ENCODE data around the gene TMEM221.
A peak's percentile ranks its signal among the peaks of the same experiment; 100 is the strongest.

TMEM221 gene

DNA sequence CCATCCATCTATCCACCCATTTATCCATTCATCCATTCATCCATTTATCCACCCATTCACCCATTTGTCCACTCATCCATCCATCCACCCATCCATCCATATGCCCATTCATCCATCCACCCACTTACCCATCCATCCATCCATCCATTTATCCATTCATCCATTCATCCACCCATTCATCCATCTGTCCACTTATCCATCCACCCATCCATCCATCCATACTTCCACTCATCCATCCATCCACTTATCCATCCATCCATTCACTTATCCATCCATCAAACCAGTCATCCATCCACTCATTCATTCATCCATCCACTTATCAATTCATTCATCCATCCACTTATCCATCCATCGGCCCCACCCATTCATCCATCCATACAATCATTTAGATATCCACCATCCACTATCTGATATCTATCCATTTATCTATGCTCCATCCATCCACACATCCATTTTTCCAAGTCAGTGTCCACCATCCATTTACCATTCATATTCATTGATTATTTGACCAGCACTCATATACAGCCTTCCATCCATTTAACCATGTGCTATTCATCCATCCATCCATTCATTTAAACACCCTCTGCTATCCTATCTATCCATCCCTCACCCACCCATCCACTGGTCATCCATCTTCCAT, 2.8 kb downstream of the TMEM221 start:
- Histone ChIP-seq H3K4me1 (ENCODE audit: insufficient read depth, low read length) (peaks cover 11% of the 10 kb centered on the region), H3K27ac (ENCODE audit: low read length) (no peak overlapping the region), H3K4me3 (ENCODE audit: low read depth in 1 of 2, low read length in 2 of 2) (no peak overlapping the region), H2AFZ (ENCODE audit: low read depth, low read length) (no peak overlapping the region), H3K79me2 (ENCODE audit: insufficient read depth, low read length) (no peaks in the 10 kb centered on the region), H3K27me3 (ENCODE audit: insufficient read depth, low read length, poor library complexity) (peaks cover 15% of the 10 kb centered on the region), H3K9ac (ENCODE audit: low read depth, low read length) (no peak overlapping the region), H4K20me1 (ENCODE audit: insufficient read depth, low read length) (no peaks in the 10 kb centered on the region), H3K36me3 (ENCODE audit: insufficient read depth, low read length) (no peaks in the 10 kb centered on the region), H3K9me3 (ENCODE audit: insufficient read depth, low read length, severe bottlenecking) (no peaks in the 10 kb centered on the region), H3K4me2 (ENCODE audit: insufficient read depth, low read length) (no peak overlapping the region)
- TF ChIP-seq, protein P1, sequence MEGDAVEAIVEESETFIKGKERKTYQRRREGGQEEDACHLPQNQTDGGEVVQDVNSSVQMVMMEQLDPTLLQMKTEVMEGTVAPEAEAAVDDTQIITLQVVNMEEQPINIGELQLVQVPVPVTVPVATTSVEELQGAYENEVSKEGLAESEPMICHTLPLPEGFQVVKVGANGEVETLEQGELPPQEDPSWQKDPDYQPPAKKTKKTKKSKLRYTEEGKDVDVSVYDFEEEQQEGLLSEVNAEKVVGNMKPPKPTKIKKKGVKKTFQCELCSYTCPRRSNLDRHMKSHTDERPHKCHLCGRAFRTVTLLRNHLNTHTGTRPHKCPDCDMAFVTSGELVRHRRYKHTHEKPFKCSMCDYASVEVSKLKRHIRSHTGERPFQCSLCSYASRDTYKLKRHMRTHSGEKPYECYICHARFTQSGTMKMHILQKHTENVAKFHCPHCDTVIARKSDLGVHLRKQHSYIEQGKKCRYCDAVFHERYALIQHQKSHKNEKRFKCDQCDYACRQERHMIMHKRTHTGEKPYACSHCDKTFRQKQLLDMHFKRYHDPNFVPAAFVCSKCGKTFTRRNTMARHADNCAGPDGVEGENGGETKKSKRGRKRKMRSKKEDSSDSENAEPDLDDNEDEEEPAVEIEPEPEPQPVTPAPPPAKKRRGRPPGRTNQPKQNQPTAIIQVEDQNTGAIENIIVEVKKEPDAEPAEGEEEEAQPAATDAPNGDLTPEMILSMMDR (IDR thresholded peaks at IDR 0.05; ENCODE audit: borderline replicate concordance, extremely low read depth, low read length, poor library complexity, severe bottlenecking), result no peak
- TF ChIP-seq EZH2 (IDR thresholded peaks at IDR 0.05; ENCODE audit: borderline replicate concordance, low read depth, low read length, severe bottlenecking), result no peak
- ATAC-seq (ENCODE audit: insufficient read depth, low read depth) (no peak), DNase-seq (no peak)

DNA sequence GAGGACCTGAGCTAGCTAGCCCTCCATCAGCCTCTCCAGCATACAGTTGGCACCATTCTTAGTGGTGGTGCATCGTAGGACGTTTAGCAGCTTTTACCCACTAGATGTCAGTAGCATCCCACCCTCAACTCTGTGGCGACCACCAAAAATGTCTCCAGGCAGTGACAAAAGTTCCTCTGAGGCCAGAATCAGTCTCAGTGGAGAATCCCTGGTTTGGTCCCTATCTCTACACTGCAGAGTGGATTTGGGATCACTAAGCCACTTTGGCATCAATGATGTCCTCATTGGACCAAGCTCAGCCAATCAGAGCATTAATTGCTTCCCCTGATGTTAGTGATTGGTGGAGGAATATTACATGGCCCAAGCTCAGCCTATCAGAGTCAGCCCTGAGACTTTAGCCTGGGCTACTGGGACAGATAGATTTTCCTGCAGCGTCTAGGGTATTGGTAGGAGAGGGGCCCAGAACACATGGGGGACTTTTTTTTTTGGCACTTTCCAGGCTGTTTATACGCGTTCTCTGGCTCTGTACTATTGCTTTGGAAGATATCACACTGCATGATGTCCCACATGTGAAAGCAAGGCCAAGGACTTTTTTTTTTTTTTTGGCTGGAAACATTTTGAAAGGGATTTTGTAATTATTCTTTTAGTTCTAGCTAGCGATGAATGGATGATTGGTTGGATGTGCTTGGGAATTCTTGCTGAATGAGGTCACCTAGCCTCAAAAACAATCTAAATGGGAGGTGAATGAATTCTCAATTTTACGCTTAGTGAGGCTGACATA, 7.0 kb downstream of the TMEM221 start:
- TF ChIP-seq, protein P1 (IDR thresholded peaks at IDR 0.05; ENCODE audit: borderline replicate concordance, extremely low read depth, low read length, poor library complexity, severe bottlenecking), result peak; percentile 83
- TF ChIP-seq EZH2 (IDR thresholded peaks at IDR 0.05; ENCODE audit: borderline replicate concordance, low read depth, low read length, severe bottlenecking), result no peak
- no peaks in the 10 kb centered on the region for H3K79me2 ChIP-seq (ENCODE audit: insufficient read depth, low read length)

DNA sequence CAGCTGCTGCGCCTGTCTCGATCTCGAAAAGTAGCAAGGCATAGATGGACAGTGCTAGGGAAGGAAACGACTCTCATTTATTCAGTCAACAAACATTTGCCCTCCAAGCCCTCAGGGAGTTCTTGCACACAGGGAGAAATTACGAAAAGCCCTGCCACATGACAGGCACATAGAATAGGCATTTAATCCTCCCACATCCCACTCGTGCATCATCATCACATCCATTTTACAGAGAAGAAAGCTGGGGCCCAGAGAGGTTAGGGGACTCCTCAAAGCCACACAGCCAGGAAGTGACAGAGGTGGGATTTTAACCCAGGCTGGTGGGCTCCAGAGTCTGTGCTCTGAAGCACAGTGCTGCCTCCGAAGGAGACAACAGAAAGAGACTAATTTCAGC, 11.6 kb downstream of the TMEM221 start:
- H3K4me2 ChIP-seq (ENCODE audit: insufficient read depth, low read length), result no peak overlapping the region
- H3K27ac ChIP-seq (ENCODE audit: low read length), result no peak overlapping the region
- no peaks in the 10 kb centered on the region for H3K27me3 ChIP-seq (ENCODE audit: insufficient read depth, low read length, poor library complexity)
- H4K20me1 ChIP-seq (ENCODE audit: insufficient read depth, low read length), result no peaks in the 10 kb centered on the region
- H3K9ac ChIP-seq (ENCODE audit: low read depth, low read length), result no peak overlapping the region
- TF ChIP-seq, protein P1 (IDR thresholded peaks at IDR 0.05; ENCODE audit: borderline replicate concordance, extremely low read depth, low read length, poor library complexity, severe bottlenecking), result no peak
- TF ChIP-seq EZH2 (IDR thresholded peaks at IDR 0.05; ENCODE audit: borderline replicate concordance, low read depth, low read length, severe bottlenecking), result no peak
- no peaks in the 10 kb centered on the region for H3K4me1 ChIP-seq (ENCODE audit: insufficient read depth, low read length)
- no peak overlapping the region for H2AFZ ChIP-seq (ENCODE audit: low read depth, low read length)
- DNase-seq (no peak), ATAC-seq (ENCODE audit: insufficient read depth, low read depth) (no peak)
- H3K4me3 ChIP-seq (ENCODE audit: low read depth in 1 of 2, low read length in 2 of 2), result no peak overlapping the region
- no peaks in the 10 kb centered on the region for H3K9me3 ChIP-seq (ENCODE audit: insufficient read depth, low read length, severe bottlenecking)
- no peaks in the 10 kb centered on the region for H3K79me2 ChIP-seq (ENCODE audit: insufficient read depth, low read length)
- no peaks in the 10 kb centered on the region for H3K36me3 ChIP-seq (ENCODE audit: insufficient read depth, low read length)

More for the DNA sequence above, 7.0 kb downstream of the TMEM221 start:
- H3K27me3 ChIP-seq (ENCODE audit: insufficient read depth, low read length, poor library complexity), result no peaks in the 10 kb centered on the region
- no peaks in the 10 kb centered on the region for H3K36me3 ChIP-seq (ENCODE audit: insufficient read depth, low read length)
- H3K4me1 ChIP-seq (ENCODE audit: insufficient read depth, low read length), result no peaks in the 10 kb centered on the region
- peak; percentile 85 for ATAC-seq (ENCODE audit: insufficient read depth, low read depth)
- H3K4me3 ChIP-seq (ENCODE audit: low read depth in 1 of 2, low read length in 2 of 2), result no peak overlapping the region
- H3K9ac ChIP-seq (ENCODE audit: low read depth, low read length), result no peak overlapping the region
- no peaks in the 10 kb centered on the region for H4K20me1 ChIP-seq (ENCODE audit: insufficient read depth, low read length)
- H3K27ac ChIP-seq (ENCODE audit: low read length), result no peak overlapping the region
- no peaks in the 10 kb centered on the region for H3K9me3 ChIP-seq (ENCODE audit: insufficient read depth, low read length, severe bottlenecking)
- no peak overlapping the region for H2AFZ ChIP-seq (ENCODE audit: low read depth, low read length)
- H3K4me2 ChIP-seq (ENCODE audit: insufficient read depth, low read length), result no peak overlapping the region
- peak; percentile 61 for DNase-seq

All from DND-41 (cell line).